ENCODE measurements around the gene PDE6G.

PDE6G gene

DNA sequence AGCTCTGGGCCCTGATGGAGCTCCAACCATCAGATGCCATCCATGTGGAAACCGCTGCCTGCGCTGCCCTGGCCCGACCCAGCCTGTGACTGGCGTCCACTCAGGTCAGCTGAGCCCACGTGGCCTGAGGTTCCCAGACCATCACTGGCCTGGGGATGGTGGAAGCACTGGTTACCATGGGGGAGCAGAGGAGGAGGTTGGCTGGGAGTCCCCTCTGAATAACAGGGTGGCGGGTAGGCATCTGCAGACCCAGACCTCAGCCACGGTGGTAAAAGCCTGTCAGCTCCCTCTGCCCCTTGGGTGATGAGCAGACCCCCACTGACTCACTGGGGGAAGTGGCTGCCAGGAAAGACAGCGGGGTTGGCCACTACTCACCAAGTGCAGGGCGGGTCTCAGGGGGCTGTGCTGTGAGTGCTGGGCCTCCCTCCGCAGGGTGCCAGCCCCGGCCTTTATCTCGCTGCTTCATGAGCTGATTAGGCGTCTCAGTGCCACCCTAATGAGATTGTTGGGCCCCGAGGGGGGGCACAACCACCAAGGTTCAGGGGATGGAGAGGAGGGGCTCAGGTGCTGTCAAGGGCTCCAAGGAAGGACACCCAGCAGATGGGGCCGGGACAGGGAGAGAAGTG is at the start of gene PDE6G:
Gene PDE6G, minus strand, starts transcription at position 425 of the 626 bp plus-strand sequence. CDS start 3,237 bp downstream, outside the sequence.
- no peak for DNase-seq

DNA sequence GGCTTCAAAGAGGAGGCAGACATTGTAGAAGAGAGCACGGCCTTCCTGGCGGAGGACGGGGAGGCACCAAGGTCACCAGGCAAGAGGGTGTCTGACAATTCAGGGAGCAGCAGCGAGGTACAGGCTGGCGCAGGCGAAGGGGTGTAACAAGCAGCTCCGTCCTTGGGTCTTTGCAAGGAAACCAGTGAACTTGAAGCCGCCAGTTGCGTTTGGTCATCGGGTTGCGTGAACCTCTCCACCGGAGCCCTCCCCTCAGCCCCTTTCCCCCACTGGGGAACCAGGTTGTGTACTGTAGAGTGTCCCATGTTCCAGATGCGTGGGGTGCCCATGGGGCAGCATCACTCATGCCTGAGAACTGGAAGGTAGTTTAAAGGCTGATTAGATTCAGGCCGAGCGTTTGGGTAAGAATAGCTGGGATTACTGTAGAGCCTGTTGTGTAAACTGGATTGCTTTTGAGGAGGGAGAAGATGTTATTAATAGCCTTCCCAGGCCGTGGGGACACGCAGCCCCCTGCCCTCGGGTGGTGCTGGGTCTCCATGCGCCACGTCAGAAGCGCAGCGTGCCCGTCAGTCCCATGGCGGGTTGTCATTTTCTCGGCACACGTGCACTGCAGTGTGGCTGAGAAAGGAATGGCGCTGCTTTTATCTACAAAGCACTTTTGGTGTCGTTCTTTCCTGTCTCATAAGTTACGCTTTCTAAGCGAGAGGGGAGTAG is 49.3 kb upstream of the PDE6G start:
- DNase-seq = no peak

DNA sequence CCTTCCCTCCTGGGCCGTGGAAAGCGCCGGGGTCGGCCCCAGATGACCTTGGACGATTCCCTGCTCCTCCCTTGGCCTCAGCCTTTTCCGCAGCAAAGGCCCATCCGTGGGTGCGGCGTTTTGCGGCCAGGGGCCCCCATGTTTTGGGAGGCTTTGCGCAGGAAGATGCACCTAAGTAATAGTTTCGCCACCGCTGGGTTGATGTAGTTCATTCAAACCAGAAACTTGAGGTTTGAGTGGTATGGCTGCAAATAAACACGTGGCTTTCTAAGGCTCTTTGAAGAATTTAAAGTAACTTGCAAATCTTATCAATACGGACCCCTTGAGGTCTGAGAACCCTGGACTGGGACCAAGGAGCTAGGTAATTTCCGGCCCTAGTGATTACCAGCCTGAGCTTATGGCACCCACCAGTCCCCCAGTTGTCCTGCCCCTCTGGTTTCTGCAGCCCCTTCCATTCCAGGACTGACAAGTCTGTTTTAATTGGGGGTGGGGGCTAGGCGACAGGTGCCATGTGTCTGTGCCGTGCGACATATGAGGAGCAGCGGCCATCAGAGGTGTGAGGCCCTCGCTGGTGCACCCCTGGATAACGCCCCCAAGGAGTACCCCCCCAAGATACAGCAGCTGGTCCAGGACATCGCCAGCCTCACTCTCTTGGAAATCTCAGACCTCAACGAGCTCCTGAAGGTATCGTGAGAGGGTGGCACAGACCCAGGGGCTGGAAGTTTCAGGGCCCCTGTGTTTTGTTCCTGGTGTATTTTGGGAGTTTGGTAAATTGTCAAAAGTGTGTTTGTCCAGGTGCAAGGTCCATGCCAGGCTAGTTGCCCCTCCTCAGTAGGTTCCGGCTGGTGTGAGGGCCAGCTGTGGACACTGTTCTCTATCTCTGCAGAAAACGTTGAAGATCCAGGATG is 47.7 kb upstream of the PDE6G start:
- DNase-seq = peak; percentile 22

DNA sequence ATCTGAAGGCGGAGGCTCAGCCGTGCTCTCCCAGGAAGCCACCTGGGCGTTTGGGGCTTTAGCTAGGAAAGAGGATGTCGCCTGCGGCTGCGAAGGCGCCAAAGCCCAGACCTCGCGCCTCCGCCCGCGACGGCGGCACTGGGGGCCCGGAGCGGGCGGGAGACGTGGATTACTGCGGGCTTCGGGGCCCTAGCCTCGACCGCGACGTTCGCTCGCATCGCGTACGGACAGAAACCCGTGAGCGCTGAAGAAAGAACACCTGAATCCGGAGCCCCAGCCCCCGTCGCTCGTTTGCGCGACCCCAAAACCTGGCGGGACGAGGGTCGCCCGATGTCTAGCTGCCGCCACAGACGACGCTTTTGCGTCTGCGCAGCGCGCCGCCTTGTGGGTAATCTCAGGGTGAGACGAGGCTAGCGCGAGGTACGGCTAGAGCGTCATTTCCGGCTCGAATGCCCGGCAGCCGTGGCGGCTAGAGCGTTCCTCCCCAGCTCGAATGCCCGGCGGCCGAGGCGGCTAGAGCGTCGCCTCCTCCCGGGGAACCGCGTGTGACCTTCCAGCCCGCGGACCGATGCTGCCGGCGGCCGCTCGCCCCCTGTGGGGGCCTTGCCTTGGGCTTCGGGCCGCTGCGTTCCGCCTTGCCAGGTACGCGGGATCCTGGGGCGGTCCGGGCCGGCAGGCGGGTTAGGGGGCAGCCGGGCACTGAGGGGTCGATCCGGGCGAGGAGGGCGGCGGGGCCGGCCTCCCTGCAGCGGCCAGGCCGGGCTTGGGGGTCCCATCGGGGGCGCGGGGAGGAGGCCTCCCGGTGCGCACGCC is 46.8 kb upstream of the PDE6G start, which contains the start of gene MRPL12:
Gene MRPL12, plus strand, starts transcription at position 434 of the 813 bp plus-strand sequence. Its CDS starts 135 bp downstream, at position 569.
- DNase-seq = peak; percentile 95

DNA sequence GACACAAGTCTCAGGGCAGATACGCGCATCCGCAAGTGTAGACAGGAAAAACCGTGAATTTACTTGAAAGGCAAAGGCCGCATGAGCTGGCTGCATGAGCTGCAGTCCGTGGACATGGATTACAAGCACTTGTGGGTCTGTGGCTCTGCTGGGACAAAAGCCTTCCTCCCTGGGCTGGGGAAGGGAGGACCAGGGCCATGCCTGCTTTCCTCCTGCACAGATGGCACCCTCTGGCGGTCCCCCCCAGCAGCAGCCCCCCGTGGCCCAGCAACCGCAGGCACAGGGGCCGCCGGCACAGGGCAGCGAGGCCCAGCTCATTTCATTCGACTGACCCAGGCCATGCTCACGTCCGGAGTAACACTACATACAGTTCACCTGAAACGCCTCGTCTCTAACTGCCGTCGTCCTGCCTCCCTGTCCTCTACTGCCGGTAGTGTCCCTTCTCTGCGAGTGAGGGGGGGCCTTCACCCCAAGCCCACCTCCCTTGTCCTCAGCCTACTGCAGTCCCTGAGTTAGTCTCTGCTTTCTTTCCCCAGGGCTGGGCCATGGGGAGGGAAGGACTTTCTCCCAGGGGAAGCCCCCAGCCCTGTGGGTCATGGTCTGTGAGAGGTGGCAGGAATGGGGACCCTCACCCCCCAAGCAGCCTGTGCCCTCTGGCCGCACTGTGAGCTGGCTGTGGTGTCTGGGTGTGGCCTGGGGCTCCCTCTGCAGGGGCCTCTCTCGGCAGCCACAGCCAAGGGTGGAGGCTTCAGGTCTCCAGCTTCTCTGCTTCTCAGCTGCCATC is 45.1 kb upstream of the PDE6G start:
- DNase-seq = peak; percentile 42

DNA sequence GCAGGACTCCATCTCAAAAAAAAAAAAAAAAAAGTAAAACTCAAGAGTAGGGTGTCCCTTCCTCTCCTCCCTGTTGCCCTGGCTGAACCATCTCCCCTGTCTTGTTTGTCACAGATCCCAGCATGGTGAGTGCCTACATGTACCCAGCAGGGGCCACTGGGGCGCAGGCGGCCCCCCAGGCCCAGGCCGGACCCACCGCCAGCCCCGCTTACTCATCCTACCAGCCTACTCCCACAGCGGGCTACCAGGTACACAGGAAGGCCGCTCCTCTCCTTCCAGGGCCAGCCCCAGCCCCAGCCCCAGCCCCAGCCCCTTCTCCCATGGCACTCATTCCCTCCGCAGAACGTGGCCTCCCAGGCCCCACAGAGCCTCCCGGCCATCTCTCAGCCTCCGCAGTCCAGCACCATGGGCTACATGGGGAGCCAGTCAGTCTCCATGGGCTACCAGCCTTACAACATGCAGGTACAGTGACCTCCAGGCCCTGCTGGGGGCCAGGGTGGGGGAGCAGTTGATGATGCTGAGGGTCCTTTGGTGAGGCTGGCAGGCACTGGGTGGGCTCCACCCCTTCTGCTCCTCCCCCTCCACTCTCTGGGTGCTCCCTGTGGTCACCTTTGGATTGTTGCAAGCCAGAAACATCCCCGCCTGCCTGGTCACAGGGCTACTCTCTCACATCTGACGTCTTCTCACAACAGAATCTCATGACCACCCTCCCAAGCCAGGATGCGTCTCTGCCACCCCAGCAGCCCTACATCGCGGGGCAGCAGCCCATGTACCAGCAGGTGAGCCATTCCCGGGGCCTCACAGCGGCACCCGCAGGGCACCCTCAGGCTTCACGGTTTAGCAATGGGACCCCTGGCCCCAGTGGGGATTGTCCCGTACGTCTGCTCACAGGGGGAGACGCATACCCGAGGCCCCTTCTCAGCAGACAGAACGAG is 44.3 kb upstream of the PDE6G start:
- DNase-seq = no peak

DNA sequence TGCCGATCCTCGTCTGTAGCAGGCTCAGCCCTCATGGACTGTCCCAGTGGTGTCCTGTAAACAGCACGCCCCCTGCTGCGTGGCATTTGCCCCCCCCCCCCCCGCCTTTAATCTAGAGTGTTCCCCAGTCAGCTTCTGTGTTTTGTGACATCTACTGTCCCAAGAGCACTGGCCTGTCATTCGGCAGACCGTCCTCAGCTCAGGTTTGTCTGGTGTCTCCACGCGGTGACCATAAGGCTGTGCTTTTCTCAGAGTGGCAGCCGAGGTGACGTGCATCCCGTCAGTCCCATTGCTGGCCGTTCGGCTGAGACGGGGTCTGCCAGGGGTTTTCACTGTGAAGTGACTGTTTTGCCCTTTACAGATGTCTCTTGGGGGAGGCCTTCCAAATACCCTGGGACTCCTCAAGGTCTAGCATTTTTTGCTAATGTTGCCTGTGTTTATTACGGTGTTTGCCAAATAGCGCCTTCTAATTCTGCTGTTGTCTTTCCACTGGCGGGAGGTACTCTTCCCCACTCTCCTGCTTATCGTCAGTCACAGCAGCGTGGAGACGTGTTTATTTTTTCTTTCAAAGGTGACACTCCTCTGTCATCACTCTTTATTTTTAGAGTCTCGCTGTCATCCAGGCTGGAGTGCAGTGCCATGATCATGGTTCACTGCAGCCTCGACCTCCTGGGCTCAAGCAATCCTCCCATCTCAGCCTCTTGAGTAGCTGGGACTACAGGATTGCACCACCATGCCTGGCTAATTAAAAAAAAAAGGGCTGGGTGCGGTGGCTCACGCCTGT is 41.1 kb upstream of the PDE6G start:
- DNase-seq = no peak

DNA sequence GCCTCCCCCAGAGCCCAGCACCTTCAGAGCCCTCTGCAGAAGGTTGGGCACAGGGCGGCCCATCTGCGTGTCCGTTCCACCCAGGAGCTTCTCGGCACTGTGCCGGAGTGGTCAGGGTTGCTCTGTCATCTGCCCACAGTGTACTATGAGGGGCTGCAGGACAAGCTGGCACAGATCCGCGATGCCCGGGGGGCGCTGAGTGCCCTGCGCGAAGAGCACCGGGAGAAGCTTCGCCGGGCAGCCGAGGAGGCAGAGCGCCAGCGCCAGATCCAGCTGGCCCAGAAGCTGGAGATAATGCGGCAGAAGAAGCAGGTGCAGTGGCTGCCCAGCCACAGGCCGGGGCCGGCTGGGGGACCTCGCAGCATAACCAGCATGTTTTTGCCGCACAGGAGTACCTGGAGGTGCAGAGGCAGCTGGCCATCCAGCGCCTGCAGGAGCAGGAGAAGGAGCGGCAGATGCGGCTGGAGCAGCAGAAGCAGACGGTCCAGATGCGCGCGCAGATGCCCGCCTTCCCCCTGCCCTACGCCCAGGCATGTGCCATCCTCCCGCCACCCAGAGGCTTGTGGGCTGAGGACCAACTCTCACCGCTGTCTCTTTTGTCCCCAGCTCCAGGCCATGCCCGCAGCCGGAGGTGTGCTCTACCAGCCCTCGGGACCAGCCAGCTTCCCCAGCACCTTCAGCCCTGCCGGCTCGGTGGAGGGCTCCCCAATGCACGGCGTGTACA is 40.0 kb upstream of the PDE6G start:
- no peak for DNase-seq

DNA sequence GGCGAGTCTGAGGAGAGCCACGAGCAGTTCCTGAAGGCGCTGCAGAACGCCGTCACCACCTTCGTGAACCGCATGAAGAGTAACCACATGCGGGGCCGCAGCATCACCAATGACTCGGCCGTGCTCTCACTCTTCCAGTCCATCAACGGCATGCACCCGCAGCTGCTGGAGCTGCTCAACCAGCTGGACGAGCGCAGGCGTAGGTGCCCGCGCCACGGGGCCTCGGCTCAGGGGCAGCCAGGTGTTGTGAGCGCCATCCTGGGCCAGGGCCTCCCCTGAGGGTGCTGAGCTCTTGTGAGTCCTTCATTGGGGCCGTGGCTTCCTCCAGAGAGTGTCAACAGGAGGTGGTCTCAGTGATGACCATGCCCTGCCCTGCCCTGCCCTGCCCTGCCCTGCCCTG is 39.5 kb upstream of the PDE6G start:
- no peak for DNase-seq

DNA sequence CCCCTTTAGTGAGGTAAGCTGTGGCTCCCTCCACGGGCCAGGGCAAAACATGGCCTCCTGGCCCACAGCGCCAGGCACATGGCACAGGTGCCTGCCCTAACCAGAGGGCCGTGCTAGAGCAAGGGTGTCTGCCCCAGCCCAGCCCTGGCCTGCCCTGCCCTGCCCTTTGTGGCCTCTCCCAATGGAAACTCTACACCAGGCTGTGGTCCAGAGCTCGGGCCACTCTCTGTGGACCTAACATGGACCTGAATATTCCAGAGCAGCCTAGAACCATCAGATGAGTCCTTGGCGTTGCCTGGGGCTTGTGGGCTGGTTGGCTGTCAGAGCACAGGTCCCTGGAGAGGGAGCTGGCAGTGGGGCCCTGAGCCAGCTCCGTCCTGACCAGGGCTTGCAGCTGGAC is 38.9 kb upstream of the PDE6G start:
- DNase-seq = no peak

DNA sequence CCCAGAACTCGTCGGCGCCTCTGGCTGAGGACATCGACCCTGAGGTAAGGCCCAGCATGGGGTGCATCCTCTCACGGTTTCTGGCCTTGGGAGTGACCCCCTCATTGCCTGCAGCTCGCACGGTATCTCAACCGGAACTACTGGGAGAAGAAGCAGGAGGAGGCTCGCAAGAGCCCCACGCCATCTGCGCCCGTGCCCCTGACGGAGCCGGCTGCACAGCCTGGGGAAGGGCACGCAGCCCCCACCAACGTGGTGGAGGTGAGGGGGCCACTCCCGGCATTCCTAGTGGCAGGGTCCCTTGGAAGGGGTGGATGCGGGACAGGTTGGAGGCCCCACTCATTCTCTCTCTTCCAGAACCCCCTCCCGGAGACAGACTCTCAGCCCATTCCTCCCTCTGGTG is 38.5 kb upstream of the PDE6G start:
- DNase-seq = no peak

DNA sequence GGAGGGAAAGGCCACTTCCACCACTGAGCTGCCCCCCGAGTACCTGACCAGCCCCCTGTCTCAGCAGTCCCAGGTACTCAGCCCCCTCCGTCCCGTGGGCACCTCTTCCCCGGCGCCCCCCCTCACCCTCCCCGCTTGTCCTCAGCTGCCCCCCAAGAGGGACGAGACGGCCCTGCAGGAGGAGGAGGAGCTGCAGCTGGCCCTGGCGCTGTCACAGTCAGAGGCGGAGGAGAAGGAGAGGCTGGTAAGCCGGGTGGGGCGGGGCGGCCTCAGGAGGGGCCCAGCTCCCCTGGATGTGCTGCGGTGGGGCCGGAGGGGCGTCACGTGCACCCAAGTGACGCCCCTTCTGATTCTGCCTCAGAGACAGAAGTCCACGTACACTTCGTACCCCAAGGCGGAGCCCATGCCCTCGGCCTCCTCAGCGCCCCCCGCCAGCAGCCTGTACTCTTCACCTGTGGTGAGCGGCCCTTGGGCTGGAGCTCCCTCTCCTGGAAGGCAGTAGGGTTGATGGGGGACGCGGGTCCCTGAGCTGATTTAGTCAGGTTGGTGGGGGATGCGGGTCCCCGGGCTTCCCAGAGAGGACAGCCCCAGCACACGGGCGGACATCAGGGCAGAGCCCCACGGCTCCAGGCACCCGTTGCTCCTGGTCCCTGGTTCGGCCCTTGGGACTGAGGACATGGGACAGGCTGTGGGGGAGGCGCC is 37.3 kb upstream of the PDE6G start:
- DNase-seq = no peak

DNA sequence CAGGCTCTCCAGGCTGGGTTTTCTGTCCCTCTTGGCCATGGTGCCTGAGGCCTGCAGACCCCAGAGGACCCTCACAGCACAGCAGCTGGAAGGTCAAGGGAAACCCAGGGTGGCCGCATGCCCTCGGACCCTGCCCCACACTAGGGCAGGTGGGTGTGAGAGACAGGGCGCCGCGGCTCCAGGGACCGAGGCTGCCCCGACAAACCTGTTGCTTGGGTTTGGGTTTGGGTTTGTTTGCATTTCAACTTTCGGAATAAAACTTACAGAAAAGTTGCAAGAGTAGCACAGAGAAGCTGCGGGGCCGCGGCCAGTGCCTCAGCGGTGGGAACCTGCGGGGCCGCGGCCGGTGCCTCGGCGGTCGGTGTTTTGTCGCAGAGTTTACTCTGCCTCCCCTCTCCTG is 35.3 kb upstream of the PDE6G start:
- DNase-seq = no peak

DNA sequence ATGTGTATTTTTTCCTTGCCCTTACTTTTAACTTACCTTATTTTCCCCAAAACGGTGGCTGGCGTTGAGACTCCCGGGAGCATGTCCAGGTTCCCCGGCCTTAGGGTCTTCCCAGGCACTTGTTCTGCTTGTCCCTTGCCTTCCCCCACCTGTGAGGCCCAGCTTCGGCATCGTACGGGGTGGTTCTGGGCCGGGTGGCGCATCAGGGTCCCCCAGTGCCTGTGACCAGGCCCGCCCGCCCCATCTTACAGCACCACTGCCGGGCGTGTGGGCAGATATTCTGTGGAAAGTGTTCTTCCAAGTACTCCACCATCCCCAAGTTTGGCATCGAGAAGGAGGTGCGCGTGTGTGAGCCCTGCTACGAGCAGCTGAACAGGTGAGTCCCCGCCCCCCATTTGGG is 34.9 kb upstream of the PDE6G start:
- no peak for DNase-seq

DNA sequence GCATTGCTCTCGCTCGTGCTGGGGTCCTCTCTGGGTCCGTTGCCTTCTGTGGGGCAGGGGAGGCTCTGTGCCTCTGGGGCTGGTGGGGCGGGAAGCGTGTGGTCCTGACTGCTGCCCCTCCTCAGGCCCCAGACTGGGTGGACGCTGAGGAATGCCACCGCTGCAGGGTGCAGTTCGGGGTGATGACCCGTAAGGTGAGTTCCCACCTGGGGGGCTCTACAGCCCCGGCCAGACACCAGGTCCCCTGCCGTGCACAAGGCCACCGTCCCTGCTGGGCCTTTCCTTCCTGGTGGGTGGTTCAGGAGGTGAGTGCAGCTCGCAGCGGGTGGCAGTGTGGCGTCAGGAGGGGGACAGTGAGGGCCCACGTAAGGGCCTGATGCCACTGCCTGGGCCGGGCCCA is 34.2 kb upstream of the PDE6G start:
- no peak for DNase-seq

DNA sequence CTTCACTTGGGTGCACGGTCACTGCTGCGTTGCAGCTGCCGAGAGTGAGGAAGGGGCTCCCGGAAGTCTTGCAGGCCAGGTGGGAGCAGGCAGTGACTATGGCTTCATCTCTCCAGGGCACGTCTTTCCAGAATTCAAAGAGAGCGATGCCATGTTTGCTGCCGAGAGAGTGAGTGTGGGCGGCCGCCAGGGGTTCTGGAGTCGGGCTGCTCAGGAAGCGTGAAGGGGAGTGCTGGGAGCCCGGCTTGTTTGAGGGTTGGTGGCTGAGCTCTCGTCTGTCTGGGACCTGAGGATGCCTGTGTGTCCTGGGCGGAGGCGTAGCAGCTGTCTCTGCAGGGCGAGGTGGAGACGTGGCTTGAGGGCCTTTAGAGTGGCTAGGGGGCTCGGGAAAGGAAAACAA is 33.7 kb upstream of the PDE6G start:
- no peak for DNase-seq

DNA sequence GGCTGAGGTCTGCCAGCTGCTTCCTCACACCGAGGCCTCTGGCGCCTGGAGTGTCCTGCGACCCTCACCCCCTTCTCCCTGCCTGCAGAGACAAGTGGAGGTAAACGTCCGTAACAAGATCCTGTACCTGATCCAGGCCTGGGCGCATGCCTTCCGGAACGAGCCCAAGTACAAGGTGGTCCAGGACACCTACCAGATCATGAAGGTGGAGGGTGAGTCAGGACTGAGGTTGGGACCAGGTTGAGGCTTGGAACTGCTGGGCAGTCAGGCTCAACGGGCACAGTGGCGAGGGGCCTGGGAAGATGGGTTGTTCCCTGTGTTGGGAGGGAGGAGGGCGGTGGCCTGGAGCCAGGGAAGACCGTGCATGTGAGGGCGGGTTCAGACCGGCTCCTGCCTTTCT is 32.3 kb upstream of the PDE6G start:
- DNase-seq = no peak

DNA sequence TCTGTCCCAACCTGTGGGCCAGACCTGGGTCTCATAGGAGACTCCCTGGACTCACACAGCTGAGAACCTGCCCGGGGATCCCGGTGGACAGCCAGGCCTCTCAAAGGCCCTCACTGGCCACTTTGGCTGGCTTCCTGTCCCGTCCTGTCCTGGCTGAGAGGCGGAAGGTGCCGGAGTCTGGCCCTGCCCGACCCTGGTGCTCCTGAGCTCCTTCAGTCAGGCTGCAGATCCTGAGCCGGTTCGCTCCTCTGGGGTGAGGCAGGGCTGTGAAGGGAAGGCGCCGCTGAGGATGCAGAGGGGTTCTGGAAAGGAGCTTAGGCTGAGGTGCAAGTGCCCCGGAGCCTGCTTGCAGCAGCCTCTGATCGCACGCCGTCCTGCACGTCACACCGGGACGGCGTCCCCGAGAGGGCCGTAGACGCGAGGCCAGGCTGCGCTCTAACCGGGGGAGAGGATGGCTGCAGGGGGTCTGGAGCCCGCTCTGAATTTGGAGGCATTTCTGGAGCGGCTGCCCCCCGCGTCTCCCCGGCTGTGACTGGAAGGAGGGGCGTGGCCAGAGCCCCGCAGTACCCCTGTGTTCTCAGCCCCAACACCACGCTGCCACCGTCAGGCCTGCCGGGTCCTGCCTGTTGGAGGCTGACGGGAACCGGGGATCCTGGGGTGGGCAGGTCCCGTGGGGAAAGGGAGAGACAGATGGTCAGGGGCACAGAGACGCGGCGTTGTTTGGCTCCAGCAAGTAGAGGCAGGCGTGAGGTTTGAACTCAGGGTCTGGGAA is 31.6 kb upstream of the PDE6G start:
- no peak for DNase-seq
